GM18526 (cell line): Measurements from ENCODE around the gene NOP58.

Source experiments
- POLR2A ChIP-seq: IDR thresholded peaks from 3 replicates; pipeline ENCODE4 v1.6.1; 2011; ENCODE audit not compliant: insufficient read length; ENCODE audit errors: extremely low read depth

NOP58 gene

DNA sequence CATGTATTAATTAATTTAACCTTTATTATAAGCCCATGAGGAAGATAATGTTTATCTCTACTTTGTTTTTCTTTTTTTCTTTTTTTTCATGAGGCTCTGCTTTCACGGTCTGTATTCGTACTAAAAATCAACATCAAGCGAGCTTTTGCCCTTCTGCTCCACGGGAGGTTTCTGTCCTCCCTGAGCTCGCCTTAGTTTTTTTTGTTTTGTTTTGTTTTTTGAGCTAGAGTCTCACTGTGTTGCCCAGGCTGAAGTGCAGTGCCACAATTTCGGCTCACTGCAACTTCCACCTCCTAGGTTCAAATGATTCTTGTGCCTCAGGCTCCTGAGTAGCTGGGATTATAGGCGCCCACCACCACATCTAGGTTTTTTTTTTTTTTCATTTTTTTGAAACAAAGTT, 80.6 kb downstream of the NOP58 start:
- no peak for TF ChIP-seq POLR2A
